ENCODE data around the gene KCNN4.
"Not testable (repeated sequence)": the region's sequence is repeated elsewhere in the genome, so short reads cannot be mapped to it uniquely, and the experiment has no call there.

Gene KCNN4

GRCh38 chr19:43814663-43815352 lies 34.0 kb upstream of the KCNN4 start:
- no peak overlapping the region for H3K4me3 ChIP-seq (ENCODE audit: low read depth, low read length)
- TF ChIP-seq CTCF (IDR thresholded peaks at IDR 0.05; ENCODE audit: low read depth, low read length), result no peak

GRCh38 chr19:43812688-43813087 lies 31.9 kb upstream of the KCNN4 start:
- H3K4me3 ChIP-seq (ENCODE audit: low read depth, low read length), result no peak overlapping the region
- no peak for TF ChIP-seq CTCF (IDR thresholded peaks at IDR 0.05; ENCODE audit: low read depth, low read length)

GRCh38 chr19:43812259-43812658 lies 31.5 kb upstream of the KCNN4 start:
- no peak for TF ChIP-seq CTCF (IDR thresholded peaks at IDR 0.05; ENCODE audit: low read depth, low read length)
- no peak overlapping the region for H3K4me3 ChIP-seq (ENCODE audit: low read depth, low read length)

- H3K4me3 ChIP-seq (ENCODE audit: low read depth, low read length), result no peak overlapping the region
- no peak for TF ChIP-seq CTCF (IDR thresholded peaks at IDR 0.05; ENCODE audit: low read depth, low read length)
Measured at GRCh38 chr19:43811837-43812236, 31.1 kb upstream of the KCNN4 start.

- peak; percentile 35; the same call in 1 of the 2 replicates for TF ChIP-seq CTCF (IDR thresholded peaks at IDR 0.05; ENCODE audit: low read depth, low read length)
- H3K4me3 ChIP-seq (ENCODE audit: low read depth, low read length), result no peak overlapping the region
Measured at GRCh38 chr19:43809762-43810696, 29.3 kb upstream of the KCNN4 start.

DNA sequence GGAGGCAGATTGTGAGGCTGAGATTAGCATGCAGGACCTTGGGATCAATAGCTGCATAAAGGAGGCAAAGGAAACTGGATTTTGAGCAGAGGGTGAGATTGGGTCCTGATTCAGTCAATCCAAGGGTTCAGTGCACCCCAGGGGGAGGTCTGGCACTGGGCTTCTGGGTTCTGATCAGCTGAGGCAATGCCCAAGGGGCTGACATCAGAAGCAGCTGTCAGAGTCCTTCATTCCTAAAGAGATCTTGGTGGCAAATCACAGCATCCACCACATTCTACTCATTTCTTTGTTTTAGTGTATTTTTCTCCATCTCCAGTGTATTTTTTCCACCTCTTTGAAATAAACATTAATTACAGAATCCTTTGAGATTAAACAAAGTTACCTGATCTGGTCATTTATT lies 26.9 kb upstream of the KCNN4 start:
- no peak overlapping the region for H3K4me3 ChIP-seq (ENCODE audit: low read depth, low read length)
- no peak for TF ChIP-seq CTCF (IDR thresholded peaks at IDR 0.05; ENCODE audit: low read depth, low read length)

DNA sequence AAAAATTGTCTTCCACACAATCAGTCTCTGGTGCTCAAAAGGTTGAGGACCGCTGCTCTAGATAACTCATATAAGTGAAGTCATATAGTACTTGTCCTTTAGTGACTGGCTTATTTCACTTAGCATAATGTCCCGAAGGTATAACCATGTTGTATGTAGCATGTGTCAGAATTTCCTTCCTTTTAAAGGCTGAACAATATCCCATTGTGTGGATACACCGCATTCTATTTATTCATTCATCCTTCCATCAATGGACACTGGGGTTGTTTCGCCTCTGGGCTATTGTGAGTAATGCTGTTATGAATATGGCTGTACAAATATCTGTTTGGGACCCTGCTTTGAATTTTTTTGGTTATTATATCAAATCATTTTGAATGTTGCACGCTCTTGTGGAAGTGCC lies 26.1 kb upstream of the KCNN4 start:
- no peak for TF ChIP-seq CTCF (IDR thresholded peaks at IDR 0.05; ENCODE audit: low read depth, low read length)
- no peak overlapping the region for H3K4me3 ChIP-seq (ENCODE audit: low read depth, low read length)

GRCh38 chr19:43806401-43806800 lies 25.6 kb upstream of the KCNN4 start:
- not testable (repeated sequence) for H3K4me3 ChIP-seq (ENCODE audit: low read depth, low read length)

Data from WI38 (cell line).